GM12878 (cell line): Measurements from ENCODE around the gene CALN1. TPM values are rescaled to one million over a fixed set of nuclear protein-coding genes. Genes with fewer than 3 reads are reported as not detected.

Experiments used
- ATAC-seq: fragments of 200-7000 bp; cut with Tn5 transposase; 3 replicates; pipeline ENCODE4 v1.9.1; 2020; ENCODE audit warnings: mild to moderate bottlenecking, moderate library complexity
- BruUV-seq: library from RNA; stranded (reverse); fragments of 400-500 nt; replicated peaks from 2 replicates; lab custom pipeline; 2021; lab: Mats Ljungman, UMichigan
- CTCF ChIA-PET: fragments of 300-600 bp; sonication (Branson Sonifier 250); formaldehyde crosslinking; extraction: SDS; loops from one replicate; lab custom pipeline; 2021; ENCODE audit warnings: inconsistent platforms; lab: Yijun Ruan, JAX
- POLR2A ChIA-PET: fragments of 350-600 bp; formaldehyde crosslinking; extraction: SDS; loops from one replicate; lab custom pipeline; 2021; ENCODE audit warnings: inconsistent platforms; lab: Charles Lee
- RAD21 ChIA-PET: fragments of 300-600 bp; sonication (Branson Sonifier 250); formaldehyde crosslinking; loops from one replicate; lab custom pipeline; 2023; ENCODE audit warnings: antibody characterized with exemption; ENCODE audit not compliant: unreplicated experiment; lab: Charles Lee
- SMC1A ChIA-PET: fragments of 300-600 bp; sonication (Branson Sonifier 250); formaldehyde crosslinking; loops from one replicate; lab custom pipeline; 2023; ENCODE audit not compliant: unreplicated experiment, uncharacterized antibody; lab: Charles Lee
- DNase-seq: peaks from one replicate; pipeline ENCODE4 v3.0.0-alpha.2; 2011; ENCODE audit warnings: low read depth, low spot score
- FAIRE-seq: peaks from 3 replicates; lab custom pipeline; 2011; peaks lifted over from hg19 to GRCh38; lab: Jason Lieb, UNC
- H2AFZ ChIP-seq: 2 replicates; pipeline ENCODE4 v1.6.0; 2011; ENCODE audit warnings: low read depth, low read length, control low read depth; ENCODE audit not compliant: control insufficient read depth
- H3K27ac ChIP-seq: 2 replicates; pipeline ENCODE4 v1.5.1; 2011; ENCODE audit warnings: control low read depth; ENCODE audit not compliant: control insufficient read depth, insufficient read depth
- H3K27me3 ChIP-seq, 2 experiments: replicated peaks in 1 of 2; 2 replicates each; pipeline versions ENCODE4 v1.6.0 to v1.6.1; 2011; ENCODE audit warnings: low read length in 1 of 2; ENCODE audit not compliant: control insufficient read depth in 2 of 2, insufficient read depth in 2 of 2
- H3K36me3 ChIP-seq, 2 experiments: 2 replicates each; pipeline ENCODE4 v1.5.1; 2011; ENCODE audit warnings: low read length in 1 of 2; ENCODE audit not compliant: control insufficient read depth in 2 of 2, insufficient read depth in 2 of 2
- H3K4me1 ChIP-seq: 2 replicates; pipeline ENCODE4 v1.6.1; 2011; ENCODE audit warnings: mild to moderate bottlenecking, low read length, moderate library complexity, mixed read lengths; ENCODE audit not compliant: control insufficient read depth, insufficient read depth
- H3K4me2 ChIP-seq: 2 replicates; pipeline ENCODE4 v1.6.0; 2011; ENCODE audit warnings: control low read depth; ENCODE audit not compliant: control insufficient read depth, insufficient read depth
- H3K4me3 ChIP-seq: fragments of 200-600 bp; sonication (generic); 2 replicates; pipeline ENCODE4 v1.5.1; 2016
- H3K79me2 ChIP-seq: 2 replicates; pipeline ENCODE4 v1.6.0; 2011; ENCODE audit warnings: low read length; ENCODE audit not compliant: control insufficient read depth, insufficient read depth
- H3K9ac ChIP-seq: 2 replicates; pipeline ENCODE4 v1.8.0; 2011; ENCODE audit warnings: low read length, control low read depth, mixed read lengths; ENCODE audit not compliant: control insufficient read depth, insufficient read depth
- H3K9me3 ChIP-seq: replicated peaks from 3 replicates; pipeline ENCODE4 v1.5.1; 2011; ENCODE audit warnings: mild to moderate bottlenecking, low read length; ENCODE audit not compliant: control insufficient read depth, insufficient read depth
- H4K20me1 ChIP-seq: 2 replicates; pipeline ENCODE4 v1.6.0; 2011; ENCODE audit not compliant: control insufficient read depth, insufficient read depth
- CHD2 ChIP-seq: IDR thresholded peaks from 2 replicates; pipeline ENCODE4 v1.6.1; 2011; ENCODE audit warnings: low read depth, low read length, improper control_type of control experiment, borderline replicate concordance
- MTA3 ChIP-seq: IDR thresholded peaks from 2 replicates; pipeline ENCODE4 v1.6.1; 2012; ENCODE audit warnings: low read length, inconsistent platforms, borderline replicate concordance
- POU2F2 ChIP-seq: IDR thresholded peaks from 3 replicates; pipeline ENCODE4 v1.6.1; 2011; ENCODE audit warnings: low read depth, mild to moderate bottlenecking, low read length, borderline replicate concordance
- RAD21 ChIP-seq: IDR thresholded peaks from 2 replicates; pipeline ENCODE4 v1.6.1; 2011; ENCODE audit warnings: mild to moderate bottlenecking, low read depth, low read length, moderate library complexity; ENCODE audit not compliant: insufficient read depth
- SKIL ChIP-seq: fragments of 450-650 bp; IDR thresholded peaks from 2 replicates; pipeline ENCODE4 v1.6.1; 2017; ENCODE audit warnings: mild to moderate bottlenecking, low read depth, inconsistent platforms; ENCODE audit not compliant: poor library complexity, severe bottlenecking
- SMAD5 ChIP-seq: IDR thresholded peaks from 2 replicates; pipeline ENCODE4 v1.6.1; 2016; ENCODE audit warnings: antibody characterized with exemption, low read depth
- ZNF687 ChIP-seq: fragments of 450-650 bp; IDR thresholded peaks from 2 replicates; pipeline ENCODE4 v1.6.1; 2017; ENCODE audit warnings: mild to moderate bottlenecking, moderate library complexity
- ZSCAN29 ChIP-seq: fragments of 450-650 bp; IDR thresholded peaks from 2 replicates; pipeline ENCODE4 v1.6.1; 2017; ENCODE audit warnings: mild to moderate bottlenecking, moderate library complexity
- WGBS: methylation state at CpG from one replicate; pipeline ENCODE4 v1.1.6; 2016; ENCODE audit warnings: low lambda C conversion rate; ENCODE audit not compliant: insufficient replicate concordance, insufficient coverage; ENCODE audit errors: missing lambda C conversion rate; 5-methylcytosine and 5-hydroxymethylcytosine counted together
- in situ Hi-C: fragments of 300-500 bp; cut with MboI; formaldehyde crosslinking; loops from 9 replicates; pipeline ENCODE4 v1.14.3; 2018; ENCODE audit warnings: mixed read lengths
- intact Hi-C: fragments of 100-400 bp; cut with micrococcal nuclease; formaldehyde crosslinking; loops from one replicate; pipeline ENCODE4 v1.14.2; 2022; ENCODE audit not compliant: unreplicated experiment
- polyA plus RNA-seq, 11 experiments: library from polyadenylated mRNA; depleted of rRNA in 4 of 11; unstranded in 6 of 11; stranded (reverse) in 5 of 11; fragments of >200 nt; fragmentation: Nextera tagmentation in 4 of 11; fragmentation: Illumina TruSeq in 1 of 11; extraction: Ambion mirVana in 4 of 11; extraction: Trizol in 1 of 11; gene quantifications; 1 replicate in 1 of 11; 2 replicates in 10 of 11; pipeline versions ENCODE4 v1.2.1 to v1.2.3, GENCODE V29; 2011 to 2016; ENCODE audit warnings: inconsistent platforms in 2 of 11, missing spikeins in 2 of 11, low read depth in 1 of 11
- total RNA-seq, 4 experiments: library from RNA; depleted of rRNA in 3 of 4; stranded (reverse); fragments of >200 nt in 3 of 4; fragmentation: Illumina TruSeq in 1 of 4; extraction: Trizol in 1 of 4; gene quantifications; 2 replicates each; pipeline versions ENCODE4 v1.2.1 to v1.2.3, GENCODE V29; 2013 to 2021
- TF ChIP-seq, protein P1 (sequence below): fragments of 450-650 bp; IDR thresholded peaks from 2 replicates; pipeline ENCODE4 v1.6.1; 2017; ENCODE audit warnings: low read depth, mild to moderate bottlenecking, moderate library complexity
- TF ChIP-seq, protein P2 (sequence below): fragments of 450-650 bp; formaldehyde crosslinking; IDR thresholded peaks from 2 replicates; pipeline ENCODE4 v1.5.0; 2022; ENCODE audit warnings: mild to moderate bottlenecking, missing genetic modification characterization
- TF ChIP-seq, protein P3 (sequence below): IDR thresholded peaks from 2 replicates; pipeline ENCODE4 v1.6.1; 2011; ENCODE audit warnings: borderline replicate concordance, low read depth, mild to moderate bottlenecking, moderate library complexity, mixed read lengths, low read length; ENCODE audit not compliant: insufficient read depth; ENCODE audit errors: extremely low read length

The CALN1 gene
- total and polyA plus RNA-seq, 10 of the 15 experiments (the other 5 are each of a cell fraction or from before 2014, with no cell fraction given): 0.48 to 15.3 (median 1.6) TPM

- no peaks in the 10 kb centered on the region for H3K79me2 ChIP-seq
- 0% methylated on average over 3 of the region's 3 CpGs for WGBS
- FAIRE-seq (no peak), ATAC-seq (no peak), DNase-seq (no peak)
- intact Hi-C loops: no loop called here
- no peak overlapping the region for H3K4me3 ChIP-seq
- no peak overlapping the region for H2AFZ ChIP-seq
- no peaks in the 10 kb centered on the region for H4K20me1 ChIP-seq
- in situ Hi-C loops: no loop called here
- SMC1A ChIA-PET: no interaction called here
- CTCF ChIA-PET: no interaction called here
- H3K27ac ChIP-seq: no peak overlapping the region
- no peaks in the 10 kb centered on the region for H3K9me3 ChIP-seq
- H3K36me3 ChIP-seq: no peaks in the 10 kb centered on the region
- POLR2A ChIA-PET: no interaction called here
- no peak overlapping the region for H3K4me2 ChIP-seq
- H3K9ac ChIP-seq: no peak overlapping the region
- RAD21 ChIA-PET: no interaction called here
- BruUV-seq: no TSS peak
- no peaks in the 10 kb centered on the region for H3K27me3 ChIP-seq
- no peaks in the 10 kb centered on the region for H3K4me1 ChIP-seq
- TF ChIP-seq POU2F2 (no peak), ZNF687 (no peak), RAD21 (no peak), SKIL (no peak), ZSCAN29 (no peak), SMAD5 (no peak), MTA3 (no peak), CHD2 (no peak)
- TF ChIP-seq, protein P1, sequence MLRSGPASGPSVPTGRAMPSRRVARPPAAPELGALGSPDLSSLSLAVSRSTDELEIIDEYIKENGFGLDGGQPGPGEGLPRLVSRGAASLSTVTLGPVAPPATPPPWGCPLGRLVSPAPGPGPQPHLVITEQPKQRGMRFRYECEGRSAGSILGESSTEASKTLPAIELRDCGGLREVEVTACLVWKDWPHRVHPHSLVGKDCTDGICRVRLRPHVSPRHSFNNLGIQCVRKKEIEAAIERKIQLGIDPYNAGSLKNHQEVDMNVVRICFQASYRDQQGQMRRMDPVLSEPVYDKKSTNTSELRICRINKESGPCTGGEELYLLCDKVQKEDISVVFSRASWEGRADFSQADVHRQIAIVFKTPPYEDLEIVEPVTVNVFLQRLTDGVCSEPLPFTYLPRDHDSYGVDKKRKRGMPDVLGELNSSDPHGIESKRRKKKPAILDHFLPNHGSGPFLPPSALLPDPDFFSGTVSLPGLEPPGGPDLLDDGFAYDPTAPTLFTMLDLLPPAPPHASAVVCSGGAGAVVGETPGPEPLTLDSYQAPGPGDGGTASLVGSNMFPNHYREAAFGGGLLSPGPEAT: no peak
- TF ChIP-seq, protein P2, sequence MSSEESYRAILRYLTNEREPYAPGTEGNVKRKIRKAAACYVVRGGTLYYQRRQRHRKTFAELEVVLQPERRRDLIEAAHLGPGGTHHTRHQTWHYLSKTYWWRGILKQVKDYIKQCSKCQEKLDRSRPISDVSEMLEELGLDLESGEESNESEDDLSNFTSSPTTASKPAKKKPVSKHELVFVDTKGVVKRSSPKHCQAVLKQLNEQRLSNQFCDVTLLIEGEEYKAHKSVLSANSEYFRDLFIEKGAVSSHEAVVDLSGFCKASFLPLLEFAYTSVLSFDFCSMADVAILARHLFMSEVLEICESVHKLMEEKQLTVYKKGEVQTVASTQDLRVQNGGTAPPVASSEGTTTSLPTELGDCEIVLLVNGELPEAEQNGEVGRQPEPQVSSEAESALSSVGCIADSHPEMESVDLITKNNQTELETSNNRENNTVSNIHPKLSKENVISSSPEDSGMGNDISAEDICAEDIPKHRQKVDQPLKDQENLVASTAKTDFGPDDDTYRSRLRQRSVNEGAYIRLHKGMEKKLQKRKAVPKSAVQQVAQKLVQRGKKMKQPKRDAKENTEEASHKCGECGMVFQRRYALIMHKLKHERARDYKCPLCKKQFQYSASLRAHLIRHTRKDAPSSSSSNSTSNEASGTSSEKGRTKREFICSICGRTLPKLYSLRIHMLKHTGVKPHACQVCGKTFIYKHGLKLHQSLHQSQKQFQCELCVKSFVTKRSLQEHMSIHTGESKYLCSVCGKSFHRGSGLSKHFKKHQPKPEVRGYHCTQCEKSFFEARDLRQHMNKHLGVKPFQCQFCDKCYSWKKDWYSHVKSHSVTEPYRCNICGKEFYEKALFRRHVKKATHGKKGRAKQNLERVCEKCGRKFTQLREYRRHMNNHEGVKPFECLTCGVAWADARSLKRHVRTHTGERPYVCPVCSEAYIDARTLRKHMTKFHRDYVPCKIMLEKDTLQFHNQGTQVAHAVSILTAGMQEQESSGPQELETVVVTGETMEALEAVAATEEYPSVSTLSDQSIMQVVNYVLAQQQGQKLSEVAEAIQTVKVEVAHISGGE (CRISPR knock-in tag): no peak
- TF ChIP-seq, protein P3, sequence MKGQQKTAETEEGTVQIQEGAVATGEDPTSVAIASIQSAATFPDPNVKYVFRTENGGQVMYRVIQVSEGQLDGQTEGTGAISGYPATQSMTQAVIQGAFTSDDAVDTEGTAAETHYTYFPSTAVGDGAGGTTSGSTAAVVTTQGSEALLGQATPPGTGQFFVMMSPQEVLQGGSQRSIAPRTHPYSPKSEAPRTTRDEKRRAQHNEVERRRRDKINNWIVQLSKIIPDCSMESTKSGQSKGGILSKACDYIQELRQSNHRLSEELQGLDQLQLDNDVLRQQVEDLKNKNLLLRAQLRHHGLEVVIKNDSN: no peak
Measured at GRCh38 chr7:72292794-72293193, 119.3 kb downstream of the CALN1 start.
